ENCODE measurements around the gene MIS12.

- TF ChIP-seq HMGXB4 (CRISPR knock-in tag; IDR thresholded peaks at IDR 0.05; ENCODE audit: borderline replicate concordance) (no peak), EP300 (IDR thresholded peaks at IDR 0.05) (no peak), RAD21 (conservative IDR thresholded peaks at IDR 0.05 in 1 of 2, IDR thresholded peaks at IDR 0.05 in 1 of 2) (no peak), CTCF (IDR thresholded peaks at IDR 0.05) (no peak), CEBPB (IDR thresholded peaks at IDR 0.05) (no peak)
Measured at GRCh38 chr17:5473906-5474305, 12.5 kb upstream of the MIS12 start.

All from A549 (cell line).